SK-N-SH (cell line): ENCODE data around the gene MMAB. TPM values are rescaled to one million over a fixed set of nuclear protein-coding genes. Genes with fewer than 3 reads are reported as not detected.

Experiments used
- CTCF ChIA-PET: fragments of 300-600, 350-600 bp; formaldehyde crosslinking; extraction: SDS; loops from one replicate; lab custom pipeline; 2021; lab: Yijun Ruan, JAX
- POLR2A ChIA-PET: fragments of 350-600 bp; sonication (Branson Sonifier 250); formaldehyde crosslinking; extraction: SDS; loops from one replicate; lab custom pipeline; 2020; ENCODE audit warnings: antibody characterized with exemption, inconsistent platforms; lab: Yijun Ruan, JAX
- DNase-seq: peaks from one replicate; pipeline ENCODE4 v3.0.0; 2012
- H2AFZ ChIP-seq: fragments of 200-600 bp; sonication (generic); 2 replicates; pipeline ENCODE4 v1.8.1; 2016; ENCODE audit warnings: antibody characterized with exemption, mild to moderate bottlenecking, low read depth
- H3F3A ChIP-seq: fragments of 200-600 bp; sonication (generic); replicated peaks from 2 replicates; pipeline ENCODE3; 2016; ENCODE audit warnings: antibody characterized with exemption, mild to moderate bottlenecking; ENCODE audit not compliant: insufficient read depth
- H3K27ac ChIP-seq, 2 experiments: fragments of 200-500 bp in 1 of 2; fragments of 200-600 bp in 1 of 2; sonication (Bioruptor generic) in 1 of 2; sonication (generic), shearing (Covaris generic) in 1 of 2; 2 replicates each; pipeline versions ENCODE4 v1.5.1 to v1.6.1; 2014 to 2016; ENCODE audit warnings: low read depth in 2 of 2, inconsistent platforms in 1 of 2, low read length in 1 of 2, mild to moderate bottlenecking in 1 of 2, mixed read lengths in 1 of 2
- H3K27me3 ChIP-seq: fragments of 200-600 bp; sonication (generic), shearing (Covaris generic); 2 replicates; pipeline ENCODE4 v1.6.1; 2016; ENCODE audit warnings: mixed run types; ENCODE audit not compliant: insufficient read depth
- H3K36me3 ChIP-seq, 2 experiments: fragments of 200-500 bp in 1 of 2; fragments of 200-600 bp in 1 of 2; sonication (Bioruptor generic) in 1 of 2; sonication (generic) in 1 of 2; replicated peaks in 1 of 2; 2 replicates each; pipeline versions ENCODE3 to v1.5.1; 2014 to 2016; ENCODE audit warnings: low read length in 1 of 2, mild to moderate bottlenecking in 1 of 2; ENCODE audit not compliant: insufficient read depth in 2 of 2, control insufficient read depth in 1 of 2
- H3K4me1 ChIP-seq, 2 experiments: fragments of 200-500 bp in 1 of 2; fragments of 200-600 bp in 1 of 2; sonication (Bioruptor generic) in 1 of 2; sonication (generic), shearing (Covaris generic) in 1 of 2; 2 replicates each; pipeline versions ENCODE4 v1.5.1 to v1.6.1; 2014 to 2016; ENCODE audit warnings: low read depth in 1 of 2, low read length in 1 of 2, mixed run types in 1 of 2; ENCODE audit not compliant: insufficient read depth in 2 of 2, control insufficient read depth in 1 of 2
- H3K4me2 ChIP-seq: fragments of 200-600 bp; sonication (generic), shearing (Covaris generic); 2 replicates; pipeline ENCODE4 v1.6.1; 2017; ENCODE audit warnings: mixed run types
- H3K4me3 ChIP-seq, 2 experiments: fragments of 200-500 bp in 1 of 2; fragments of 200-600 bp in 1 of 2; sonication (Bioruptor generic) in 1 of 2; sonication (generic), shearing (Covaris generic) in 1 of 2; 2 replicates each; pipeline versions ENCODE4 v1.5.1 to v1.8.1; 2014 to 2016; ENCODE audit warnings: low read depth in 2 of 2, inconsistent platforms in 1 of 2, low read length in 1 of 2, mild to moderate bottlenecking in 1 of 2, mixed read lengths in 1 of 2, moderate library complexity in 1 of 2
- H3K79me2 ChIP-seq: fragments of 200-600 bp; sonication (generic); 2 replicates; pipeline ENCODE4 v1.8.1; 2017; ENCODE audit warnings: mild to moderate bottlenecking; ENCODE audit not compliant: insufficient read depth
- H3K9ac ChIP-seq: fragments of 200-600 bp; sonication (generic); 2 replicates; pipeline ENCODE4 v1.6.1; 2017; ENCODE audit warnings: mixed run types
- H3K9me2 ChIP-seq: fragments of 200-600 bp; sonication (generic); 2 replicates; pipeline ENCODE4 v1.6.1; 2017; ENCODE audit warnings: mixed run types
- H3K9me3 ChIP-seq: fragments of 200-600 bp; sonication (generic); 2 replicates; pipeline ENCODE4 v1.6.1; 2017; ENCODE audit warnings: mixed run types, mild to moderate bottlenecking, moderate library complexity
- H4K20me1 ChIP-seq: fragments of 200-600 bp; sonication (generic); 2 replicates; pipeline ENCODE4 v1.6.1; 2017; ENCODE audit warnings: mild to moderate bottlenecking, mixed run types; ENCODE audit not compliant: insufficient read depth
- CHD2 ChIP-seq: fragments of 150-350 bp; IDR thresholded peaks from 2 replicates; pipeline ENCODE4 v1.6.1; 2018; ENCODE audit warnings: low read length; ENCODE audit not compliant: partially characterized antibody
- CTCF ChIP-seq: fragments of 200-600 bp; sonication (generic); IDR thresholded peaks from 2 replicates; pipeline ENCODE4 v1.6.1; 2017; ENCODE audit warnings: antibody characterized with exemption, mild to moderate bottlenecking, moderate library complexity
- EZH2phosphoT487 ChIP-seq: fragments of 200-600 bp; sonication (generic); IDR thresholded peaks from 2 replicates; pipeline ENCODE4 v1.6.1; 2017; ENCODE audit warnings: low read depth, mixed run types, mild to moderate bottlenecking, antibody characterized with exemption, moderate library complexity, borderline replicate concordance
- GABPA ChIP-seq: IDR thresholded peaks from 2 replicates; pipeline ENCODE4 v1.4.0; 2012; ENCODE audit warnings: low read depth, mild to moderate bottlenecking
- JUND ChIP-seq: IDR thresholded peaks from 2 replicates; pipeline ENCODE4 v1.4.0; 2012
- MAX ChIP-seq: IDR thresholded peaks from 2 replicates; pipeline ENCODE4 v1.4.0; 2012; ENCODE audit warnings: low read depth
- MEF2A ChIP-seq: IDR thresholded peaks from 2 replicates; pipeline ENCODE4 v1.4.0; 2012; ENCODE audit warnings: low read depth, borderline replicate concordance
- RAD21 ChIP-seq: IDR thresholded peaks from 2 replicates; pipeline ENCODE4 v1.6.1; 2012; ENCODE audit warnings: mild to moderate bottlenecking, low read length
- RCOR1 ChIP-seq: fragments of 150-350 bp; IDR thresholded peaks from 2 replicates; pipeline ENCODE4 v1.6.1; 2017; ENCODE audit warnings: antibody characterized with exemption, low read length
- REST ChIP-seq: IDR thresholded peaks from 2 replicates; pipeline ENCODE4 v1.6.1; 2012; ENCODE audit warnings: mild to moderate bottlenecking, low read depth, low read length, moderate library complexity
- SIN3A ChIP-seq: IDR thresholded peaks from 2 replicates; pipeline ENCODE4 v1.6.1; 2012; ENCODE audit warnings: low read depth, mild to moderate bottlenecking, low read length, moderate library complexity, borderline replicate concordance
- SMC3 ChIP-seq: IDR thresholded peaks from 2 replicates; pipeline ENCODE4 v1.6.1; 2012; ENCODE audit warnings: low read depth, low read length, improper control_type of control experiment
- TAF1 ChIP-seq: IDR thresholded peaks from 2 replicates; pipeline ENCODE4 v1.6.1; 2012; ENCODE audit warnings: low read depth, mild to moderate bottlenecking, low read length, moderate library complexity, borderline replicate concordance
- ZBTB33 ChIP-seq: IDR thresholded peaks from 2 replicates; pipeline ENCODE4 v1.4.0; 2012; ENCODE audit warnings: low read depth, borderline replicate concordance
- WGBS: methylation state at CpG from one replicate; pipeline ENCODE4 v1.1.6; 2017; ENCODE audit warnings: low lambda C conversion rate; 5-methylcytosine and 5-hydroxymethylcytosine counted together
- polyA plus RNA-seq, 3 experiments: library from polyadenylated mRNA; depleted of rRNA; stranded (reverse); fragments of >200 nt; gene quantifications; 2 replicates each; pipeline ENCODE4 v1.2.3, GENCODE V29; 2012

Gene MMAB
- polyA plus RNA-seq, 1 of the 3 experiments (the other 2 are of a cell fraction): 15.9 TPM

- no peak for TF ChIP-seq GABPA
- no peak for TF ChIP-seq MAX
- TF ChIP-seq TAF1: no peak
- TF ChIP-seq, all 33 proteins: peak for 0
Measured at GRCh38 chr12:109519787-109520186, 53.5 kb downstream of the MMAB start (continued).

GRCh38 chr12:109518820-109519665 lies 54.3 kb downstream of the MMAB start:
- Histone ChIP-seq H3K27ac (peak overlapping the region; percentile 57 to 89), H3K79me2 (no peaks in the 10 kb centered on the region), H2AFZ (peak overlapping the region; percentile 60; the same call in 1 of the 2 replicates), H3K4me1 (peaks cover 14 to 52% of the 10 kb centered on the region in 2 experiments; a peak in 3 of 4 replicates), H3K9me2 (no peaks in the 10 kb centered on the region), H4K20me1 (no peaks in the 10 kb centered on the region), H3K36me3 (peaks cover 5 to 79% of the 10 kb centered on the region in 2 experiments), H3K9ac (no peak overlapping the region; the same call in 1 of the 2 replicates), H3K27me3 (no peaks in the 10 kb centered on the region), H3K4me3 (peak overlapping the region in 1 of 2 experiments; percentile 26; a peak in 1 of 4 replicates), H3K9me3 (no peaks in the 10 kb centered on the region), H3K4me2 (peak overlapping the region; percentile 39; the same call in 1 of the 2 replicates), H3F3A (peaks cover 7% of the 10 kb centered on the region)
- peak; percentile 81 for DNase-seq
- ChIA-PET POLR2A (interaction anchor here (0.9 to 1.2 kb wide), 3 partner anchors 11 to 201 kb away, joined by 3 to 5 read pairs (median 3); no protein-coding TSS in a partner anchor), CTCF (interaction anchor here (0.5 to 10.5 kb wide), 49 partner anchors 9 to 363 kb away, joined by 3 to 173 read pairs (median 4); partner anchors contain the start of genes FAM222A, MMAB and MVK)
- 0 out of 2 replicates have a peak, but pooled peaks have one; percentile 25 for TF ChIP-seq RCOR1
- peak; percentile 93 for TF ChIP-seq CTCF
- peak; percentile 96 for TF ChIP-seq RAD21
- TF ChIP-seq JUND: no peak
- 0 out of 2 replicates have a peak, but pooled peaks have one; percentile 39 for TF ChIP-seq SIN3A
- TF ChIP-seq SMC3: peak; percentile 88
- 54% methylated on average over 10 of the region's 11 CpGs for WGBS

GRCh38 chr12:109517619-109518018 lies 55.7 kb downstream of the MMAB start:
- H3F3A ChIP-seq: peaks cover 7% of the 10 kb centered on the region
- H3K9ac ChIP-seq: no peak overlapping the region
- H3K4me3 ChIP-seq: no peak overlapping the region
- H3K9me3 ChIP-seq: no peaks in the 10 kb centered on the region
- no peaks in the 10 kb centered on the region for H3K79me2 ChIP-seq
- H2AFZ ChIP-seq: no peak overlapping the region
- H3K27ac ChIP-seq: no peak overlapping the region
- DNase-seq: no peak
- H3K27me3 ChIP-seq: no peaks in the 10 kb centered on the region
- peaks cover 14 to 37% of the 10 kb centered on the region in 2 experiments; a peak in 3 of 4 replicates for H3K4me1 ChIP-seq
- peaks cover 6 to 78% of the 10 kb centered on the region in 2 experiments for H3K36me3 ChIP-seq
- no peaks in the 10 kb centered on the region for H3K9me2 ChIP-seq
- WGBS: 58% methylated on average over 4 of the region's 6 CpGs
- POLR2A ChIA-PET: interaction anchor here (0.5 kb wide), 1 partner anchor 39 kb away, joined by 4 read pairs; no protein-coding TSS in a partner anchor
- CTCF ChIA-PET: interaction anchor here (0.7 to 10.5 kb wide), 17 partner anchors 12 to 328 kb away, joined by 3 to 173 read pairs (median 6); partner anchors contain the start of gene FAM222A
- H4K20me1 ChIP-seq: no peaks in the 10 kb centered on the region
- no peak overlapping the region for H3K4me2 ChIP-seq
- TF ChIP-seq RAD21 (no peak), EZH2phosphoT487 (no peak), REST (no peak), GABPA (no peak), MEF2A (no peak), ZBTB33 (no peak), TAF1 (no peak), CHD2 (no peak)
